ENCODE data around the gene KAT14. TPM values are rescaled to one million over a fixed set of nuclear protein-coding genes. Genes with fewer than 3 reads are reported as not detected.
"Not testable (repeated sequence)": the region's sequence is repeated elsewhere in the genome, so short reads cannot be mapped to it uniquely, and the experiment has no call there.

The KAT14 gene
- total RNA-seq, 1 experiment from 2014 or later = 10.8 TPM

DNA sequence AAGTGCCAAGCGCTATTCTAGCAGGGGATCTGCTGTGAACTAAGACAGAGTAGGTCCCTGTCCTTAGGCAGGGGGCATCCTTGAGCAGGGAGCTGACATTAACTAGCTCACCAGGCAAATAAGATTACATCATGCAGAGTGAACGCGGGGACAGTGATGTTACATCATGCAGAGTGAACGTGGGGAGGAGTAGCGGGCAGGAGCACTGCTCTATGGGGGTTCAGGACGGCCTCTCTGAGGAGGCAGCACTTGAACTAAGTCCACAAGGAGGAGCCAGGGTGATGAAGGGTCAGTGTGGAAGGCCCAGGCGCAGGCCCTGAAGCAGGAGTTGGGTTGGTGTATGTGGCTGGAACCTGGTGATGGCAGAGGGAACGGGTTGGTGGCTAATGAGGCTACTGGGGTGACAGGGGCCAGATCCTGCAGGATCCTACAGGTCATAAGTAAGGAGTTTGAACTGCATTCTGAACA, 38.7 kb downstream of the KAT14 start:
- H4K20me1 ChIP-seq (ENCODE audit: low read length) = no peaks in the 10 kb centered on the region
- peaks cover 12% of the 10 kb centered on the region; the same call in 1 of the 2 replicates for H3K4me1 ChIP-seq (ENCODE audit: insufficient read depth, low read length)
- peaks cover 17% of the 10 kb centered on the region for H3K36me3 ChIP-seq (ENCODE audit: low read depth, low read length)
- intact Hi-C loops (cut with micrococcal nuclease) = no loop called here
- no peak overlapping the region for H2AFZ ChIP-seq (ENCODE audit: low read length)
- BruUV-seq (replicated peaks) = no TSS peak
- no peak overlapping the region for H3K4me3 ChIP-seq (ENCODE audit: low read length)
- ATAC-seq = no peak
- no peak overlapping the region for H3K27ac ChIP-seq (ENCODE audit: low read length)
- H3K79me2 ChIP-seq (ENCODE audit: low read length) = no peaks in the 10 kb centered on the region
- ChIA-PET POLR2A (ENCODE audit: unreplicated experiment) (no interaction called here), CTCF (no interaction called here)
- DNase-seq = no peak
- no peaks in the 10 kb centered on the region for H3K9me2 ChIP-seq (replicated peaks; ENCODE audit: low read length)
- H3K27me3 ChIP-seq (ENCODE audit: low read length) = no peaks in the 10 kb centered on the region
- TF ChIP-seq EZH2phosphoT487 (IDR thresholded peaks at IDR 0.05; ENCODE audit: borderline replicate concordance, low read length) = no peak
- TF ChIP-seq, protein P1, sequence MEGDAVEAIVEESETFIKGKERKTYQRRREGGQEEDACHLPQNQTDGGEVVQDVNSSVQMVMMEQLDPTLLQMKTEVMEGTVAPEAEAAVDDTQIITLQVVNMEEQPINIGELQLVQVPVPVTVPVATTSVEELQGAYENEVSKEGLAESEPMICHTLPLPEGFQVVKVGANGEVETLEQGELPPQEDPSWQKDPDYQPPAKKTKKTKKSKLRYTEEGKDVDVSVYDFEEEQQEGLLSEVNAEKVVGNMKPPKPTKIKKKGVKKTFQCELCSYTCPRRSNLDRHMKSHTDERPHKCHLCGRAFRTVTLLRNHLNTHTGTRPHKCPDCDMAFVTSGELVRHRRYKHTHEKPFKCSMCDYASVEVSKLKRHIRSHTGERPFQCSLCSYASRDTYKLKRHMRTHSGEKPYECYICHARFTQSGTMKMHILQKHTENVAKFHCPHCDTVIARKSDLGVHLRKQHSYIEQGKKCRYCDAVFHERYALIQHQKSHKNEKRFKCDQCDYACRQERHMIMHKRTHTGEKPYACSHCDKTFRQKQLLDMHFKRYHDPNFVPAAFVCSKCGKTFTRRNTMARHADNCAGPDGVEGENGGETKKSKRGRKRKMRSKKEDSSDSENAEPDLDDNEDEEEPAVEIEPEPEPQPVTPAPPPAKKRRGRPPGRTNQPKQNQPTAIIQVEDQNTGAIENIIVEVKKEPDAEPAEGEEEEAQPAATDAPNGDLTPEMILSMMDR (conservative IDR thresholded peaks at IDR 0.05; ENCODE audit: low read depth, low read length) = 0 out of 2 replicates have a peak, but pooled peaks have one; percentile 11
- H3K4me2 ChIP-seq (ENCODE audit: low read length) = no peak overlapping the region
- no peak overlapping the region for H3K9ac ChIP-seq (ENCODE audit: low read length)
- no peaks in the 10 kb centered on the region for H3F3A ChIP-seq (ENCODE audit: low read length, unreplicated experiment)
- H3K9me3 ChIP-seq (ENCODE audit: low read length) = peaks cover 5% of the 10 kb centered on the region; the same call in 1 of the 2 replicates

DNA sequence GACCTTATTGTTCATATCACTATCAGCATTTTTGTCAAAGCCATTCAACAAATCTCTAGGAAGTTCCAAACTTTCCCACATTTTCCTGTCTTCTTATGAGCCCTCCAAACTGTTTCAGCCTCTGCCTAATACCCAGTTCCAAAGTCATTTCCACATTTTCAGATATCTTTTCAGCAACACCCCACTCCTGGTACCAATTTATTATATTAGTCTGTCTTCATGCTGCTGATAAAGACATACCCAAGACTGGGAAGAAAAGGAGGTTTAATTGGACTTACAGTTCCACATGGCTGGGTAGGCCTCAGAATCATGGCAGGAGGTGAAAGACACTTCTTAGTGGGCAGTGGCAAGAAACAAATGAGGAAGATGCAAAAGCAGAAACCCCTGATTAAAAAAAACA, 42.7 kb downstream of the KAT14 start:
- ATAC-seq; H3K79me2 ChIP-seq (ENCODE audit: low read length); H4K20me1 ChIP-seq (ENCODE audit: low read length); H3K9ac ChIP-seq (ENCODE audit: low read length); H3K27me3 ChIP-seq (ENCODE audit: low read length); BruUV-seq (replicated peaks); H3K4me3 ChIP-seq (ENCODE audit: low read length); DNase-seq; intact Hi-C loops (cut with micrococcal nuclease); H3K9me2 ChIP-seq (replicated peaks; ENCODE audit: low read length); H2AFZ ChIP-seq (ENCODE audit: low read length); H3K4me1 ChIP-seq (ENCODE audit: insufficient read depth, low read length); H3F3A ChIP-seq (ENCODE audit: low read length, unreplicated experiment); H3K9me3 ChIP-seq (ENCODE audit: low read length); H3K4me2 ChIP-seq (ENCODE audit: low read length); H3K27ac ChIP-seq (ENCODE audit: low read length); CTCF ChIA-PET: not testable (repeated sequence)
- H3K36me3 ChIP-seq (ENCODE audit: low read depth, low read length) = peaks cover 21% of the 10 kb centered on the region
- POLR2A ChIA-PET (ENCODE audit: unreplicated experiment) = interaction anchor here (0.7 kb wide), 1 partner anchor 72 kb away, joined by 4 read pairs; no protein-coding TSS in a partner anchor

DNA sequence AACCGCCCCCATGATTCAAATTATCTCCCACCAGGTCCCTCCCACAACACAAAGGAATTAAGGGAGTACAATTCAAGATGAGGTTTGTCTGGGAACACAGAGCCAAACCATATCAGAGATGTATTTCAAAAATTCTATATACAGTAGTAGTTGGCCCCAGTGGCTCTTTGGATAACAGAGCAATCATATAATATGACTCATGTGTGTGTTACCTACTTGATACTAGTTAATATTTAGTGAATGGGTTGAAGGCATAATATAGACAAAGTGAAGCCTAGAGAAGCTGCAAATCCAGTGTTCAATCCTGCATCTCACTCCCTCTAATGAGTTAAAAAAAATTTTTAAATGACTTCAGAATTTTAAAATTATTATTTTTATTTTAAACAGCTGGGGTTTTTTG, 43.2 kb downstream of the KAT14 start:
- ATAC-seq = peak; percentile 48; the same call in 1 of the 2 replicates
- CTCF ChIA-PET = interaction anchor here (0.7 kb wide), 1 partner anchor 123 kb away, joined by 3 read pairs; no protein-coding TSS in a partner anchor
- peaks cover 23% of the 10 kb centered on the region for H3K36me3 ChIP-seq (ENCODE audit: low read depth, low read length)
- H3F3A ChIP-seq (ENCODE audit: low read length, unreplicated experiment) = no peaks in the 10 kb centered on the region
- no TSS peak for BruUV-seq (replicated peaks)
- H3K27me3 ChIP-seq (ENCODE audit: low read length) = no peaks in the 10 kb centered on the region
- DNase-seq = no peak
- H4K20me1 ChIP-seq (ENCODE audit: low read length) = no peaks in the 10 kb centered on the region
- no peak overlapping the region for H2AFZ ChIP-seq (ENCODE audit: low read length)
- H3K9ac ChIP-seq (ENCODE audit: low read length) = no peak overlapping the region
- no peak overlapping the region for H3K27ac ChIP-seq (ENCODE audit: low read length)
- H3K4me3 ChIP-seq (ENCODE audit: low read length) = no peak overlapping the region
- intact Hi-C loops (cut with micrococcal nuclease) = no loop called here
- no peak for TF ChIP-seq EZH2 (IDR thresholded peaks at IDR 0.05; ENCODE audit: low read length, unreplicated experiment)
- no peak for TF ChIP-seq EZH2phosphoT487 (IDR thresholded peaks at IDR 0.05; ENCODE audit: borderline replicate concordance, low read length)
- TF ChIP-seq, protein P1 (conservative IDR thresholded peaks at IDR 0.05; ENCODE audit: low read depth, low read length) = no peak
- H3K9me3 ChIP-seq (ENCODE audit: low read length) = peaks cover 5% of the 10 kb centered on the region; the same call in 1 of the 2 replicates
- H3K4me1 ChIP-seq (ENCODE audit: insufficient read depth, low read length) = no peaks in the 10 kb centered on the region
- H3K9me2 ChIP-seq (replicated peaks; ENCODE audit: low read length) = no peaks in the 10 kb centered on the region
- no peaks in the 10 kb centered on the region for H3K79me2 ChIP-seq (ENCODE audit: low read length)
- POLR2A ChIA-PET (ENCODE audit: unreplicated experiment) = interaction anchor here (0.7 kb wide), 1 partner anchor 72 kb away, joined by 4 read pairs; no protein-coding TSS in a partner anchor
- no peak overlapping the region for H3K4me2 ChIP-seq (ENCODE audit: low read length)
